ENCODE data around the gene PRR5L.

PRR5L gene

GRCh38 chr11:36454941-36455631 lies 159.0 kb downstream of the PRR5L start:
- CTCF ChIA-PET, result interaction anchor here (0.9 kb wide), 1 partner anchor 13 kb away, joined by 3 read pairs; no protein-coding TSS in a partner anchor
- POLR2A ChIA-PET, result no interaction called here
- no peak for DNase-seq (ENCODE audit: extremely low spot score)
- TF ChIP-seq TARDBP (IDR thresholded peaks at IDR 0.05) (no peak), LEF1 (IDR thresholded peaks at IDR 0.05; ENCODE audit: borderline replicate concordance) (no peak), SP1 (IDR thresholded peaks at IDR 0.05) (no peak), HDGF (IDR thresholded peaks at IDR 0.05; ENCODE audit: borderline replicate concordance) (no peak), BHLHE40 (IDR thresholded peaks at IDR 0.05; ENCODE audit: borderline replicate concordance) (no peak), FOXM1 (IDR thresholded peaks at IDR 0.05; ENCODE audit: borderline replicate concordance) (no peak), NFRKB (IDR thresholded peaks at IDR 0.05) (no peak), ELF4 (IDR thresholded peaks at IDR 0.05) (no peak), L3MBTL2 (conservative IDR thresholded peaks at IDR 0.05) (no peak), FOXA1 (IDR thresholded peaks at IDR 0.05) (no peak), FOXK2 (IDR thresholded peaks at IDR 0.05) (no peak)
- TF ChIP-seq, protein P1, sequence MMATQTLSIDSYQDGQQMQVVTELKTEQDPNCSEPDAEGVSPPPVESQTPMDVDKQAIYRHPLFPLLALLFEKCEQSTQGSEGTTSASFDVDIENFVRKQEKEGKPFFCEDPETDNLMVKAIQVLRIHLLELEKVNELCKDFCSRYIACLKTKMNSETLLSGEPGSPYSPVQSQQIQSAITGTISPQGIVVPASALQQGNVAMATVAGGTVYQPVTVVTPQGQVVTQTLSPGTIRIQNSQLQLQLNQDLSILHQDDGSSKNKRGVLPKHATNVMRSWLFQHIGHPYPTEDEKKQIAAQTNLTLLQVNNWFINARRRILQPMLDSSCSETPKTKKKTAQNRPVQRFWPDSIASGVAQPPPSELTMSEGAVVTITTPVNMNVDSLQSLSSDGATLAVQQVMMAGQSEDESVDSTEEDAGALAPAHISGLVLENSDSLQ (IDR thresholded peaks at IDR 0.05), result no peak

DNA sequence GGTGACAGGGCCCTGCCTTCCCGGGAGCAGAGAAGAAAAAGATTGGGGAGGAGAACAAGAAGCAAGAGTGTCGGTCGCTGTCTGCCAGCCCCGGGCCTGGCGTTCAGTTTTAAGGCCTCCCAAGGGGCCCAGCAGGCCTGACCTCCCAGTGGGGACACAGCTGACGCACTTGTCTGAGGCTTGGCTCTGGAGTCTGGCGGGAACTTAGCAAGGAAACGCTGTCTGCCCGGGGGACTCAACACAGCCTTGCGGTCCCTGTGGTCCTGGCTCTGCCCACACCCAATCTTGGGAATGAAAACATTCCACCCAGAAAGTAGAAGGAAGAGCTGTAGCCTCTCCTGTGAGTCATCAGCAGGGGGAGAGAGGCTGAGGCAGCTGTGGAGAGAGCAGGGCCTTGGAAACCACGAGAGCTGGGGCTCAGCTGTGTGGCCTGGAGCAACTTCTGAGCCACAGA lies 159.6 kb downstream of the PRR5L start:
- ChIA-PET POLR2A (no interaction called here), CTCF (interaction anchor here (0.9 kb wide), 1 partner anchor 13 kb away, joined by 3 read pairs; no protein-coding TSS in a partner anchor)
- no peak for DNase-seq (ENCODE audit: extremely low spot score)
- TF ChIP-seq SP1 (IDR thresholded peaks at IDR 0.05) (no peak), HDGF (IDR thresholded peaks at IDR 0.05; ENCODE audit: borderline replicate concordance) (no peak), L3MBTL2 (conservative IDR thresholded peaks at IDR 0.05) (no peak), LEF1 (IDR thresholded peaks at IDR 0.05; ENCODE audit: borderline replicate concordance) (no peak), CTBP1 (IDR thresholded peaks at IDR 0.05; ENCODE audit: borderline replicate concordance) (no peak), ZNF384 (IDR thresholded peaks at IDR 0.05) (no peak), FOXM1 (IDR thresholded peaks at IDR 0.05; ENCODE audit: borderline replicate concordance) (no peak), ARNT (IDR thresholded peaks at IDR 0.05) (no peak), ELF4 (IDR thresholded peaks at IDR 0.05) (no peak), TARDBP (IDR thresholded peaks at IDR 0.05) (no peak), BHLHE40 (IDR thresholded peaks at IDR 0.05; ENCODE audit: borderline replicate concordance) (no peak), SUZ12 (IDR thresholded peaks at IDR 0.05) (no peak), FOXA1 (IDR thresholded peaks at IDR 0.05) (no peak), FOXK2 (IDR thresholded peaks at IDR 0.05) (no peak)

DNA sequence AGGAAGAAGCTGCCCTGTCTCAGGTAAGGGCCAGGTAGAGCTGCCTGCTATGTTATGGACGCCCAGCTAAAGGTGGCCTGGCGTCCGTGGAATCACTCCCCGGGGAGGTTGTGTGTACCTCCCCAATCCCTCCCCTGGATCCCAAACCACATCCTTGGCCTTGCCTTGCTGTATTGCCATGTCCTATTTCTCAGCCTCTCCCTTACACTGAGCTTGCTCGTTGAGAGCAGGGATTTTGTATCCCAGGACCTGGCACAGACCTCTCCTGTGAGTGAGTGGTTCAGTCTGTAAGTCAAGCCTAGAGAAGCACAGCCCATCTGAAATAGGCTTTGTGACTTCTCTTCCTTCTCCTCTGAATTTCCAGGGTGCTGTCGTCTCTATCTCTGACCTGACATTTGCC lies 160.1 kb downstream of the PRR5L start:
- TF ChIP-seq ELF4 (IDR thresholded peaks at IDR 0.05) (no peak), SP1 (IDR thresholded peaks at IDR 0.05) (no peak), FOXA1 (IDR thresholded peaks at IDR 0.05) (no peak)
- DNase-seq (ENCODE audit: extremely low spot score), result no peak
- CTCF ChIA-PET, result interaction anchor here (0.9 kb wide), 1 partner anchor 12 kb away, joined by 3 read pairs; no protein-coding TSS in a partner anchor
- POLR2A ChIA-PET, result interaction anchor here (0.7 kb wide), 1 partner anchor 35 kb away, joined by 3 read pairs; no protein-coding TSS in a partner anchor

GRCh38 chr11:36458129-36458915 lies 162.2 kb downstream of the PRR5L start:
- TF ChIP-seq ARNT (IDR thresholded peaks at IDR 0.05), result no peak
- no peak for TF ChIP-seq L3MBTL2 (conservative IDR thresholded peaks at IDR 0.05)
- no peak for TF ChIP-seq CTBP1 (IDR thresholded peaks at IDR 0.05; ENCODE audit: borderline replicate concordance)
- no peak for TF ChIP-seq FOXM1 (IDR thresholded peaks at IDR 0.05; ENCODE audit: borderline replicate concordance)
- TF ChIP-seq ELF4 (IDR thresholded peaks at IDR 0.05), result no peak
- ChIA-PET CTCF (interaction anchor here (0.7 kb wide), 1 partner anchor 973 kb away, joined by 3 read pairs; no protein-coding TSS in a partner anchor), POLR2A (no interaction called here)
- DNase-seq (ENCODE audit: extremely low spot score), result no peak

- no peak for DNase-seq (ENCODE audit: extremely low spot score)
- ChIA-PET CTCF (interaction anchor here (0.7 kb wide), 1 partner anchor 974 kb away, joined by 3 read pairs; no protein-coding TSS in a partner anchor), POLR2A (no interaction called here)
- TF ChIP-seq CTBP1 (IDR thresholded peaks at IDR 0.05; ENCODE audit: borderline replicate concordance), result no peak
- TF ChIP-seq, protein P1 (IDR thresholded peaks at IDR 0.05), result no peak
- TF ChIP-seq HDGF (IDR thresholded peaks at IDR 0.05; ENCODE audit: borderline replicate concordance), result no peak
- no peak for TF ChIP-seq SP1 (IDR thresholded peaks at IDR 0.05)
- no peak for TF ChIP-seq SUZ12 (IDR thresholded peaks at IDR 0.05)
- no peak for TF ChIP-seq NFRKB (IDR thresholded peaks at IDR 0.05)
- TF ChIP-seq TARDBP (IDR thresholded peaks at IDR 0.05), result no peak
- TF ChIP-seq FOXA1 (IDR thresholded peaks at IDR 0.05), result no peak
- TF ChIP-seq L3MBTL2 (conservative IDR thresholded peaks at IDR 0.05), result no peak
- no peak for TF ChIP-seq BHLHE40 (IDR thresholded peaks at IDR 0.05; ENCODE audit: borderline replicate concordance)
- TF ChIP-seq ELF4 (IDR thresholded peaks at IDR 0.05), result no peak
- TF ChIP-seq LEF1 (IDR thresholded peaks at IDR 0.05; ENCODE audit: borderline replicate concordance), result no peak
- no peak for TF ChIP-seq ZNF384 (IDR thresholded peaks at IDR 0.05)
These were observed 163.0 kb downstream of the PRR5L start for GRCh38 chr11:36459046-36459445.

DNA sequence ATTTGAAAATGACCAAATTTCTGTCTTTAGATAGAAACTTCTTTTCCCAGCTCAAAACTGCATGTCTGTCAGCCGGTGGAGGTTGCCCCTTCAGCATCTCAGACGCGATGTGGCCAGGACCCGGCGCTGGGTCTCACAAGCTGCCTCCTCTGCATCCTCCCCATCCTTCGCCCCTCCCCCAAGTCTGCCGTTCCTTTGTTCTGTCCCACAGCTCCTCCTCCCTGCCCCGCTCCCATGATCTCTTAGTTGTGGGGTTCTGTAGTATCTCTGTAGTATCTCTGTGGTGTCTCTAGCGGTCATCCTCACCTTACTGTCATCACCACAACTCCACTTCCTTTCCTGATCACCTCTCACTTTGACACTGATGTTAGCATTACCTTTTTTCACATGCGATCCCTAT lies 164.1 kb downstream of the PRR5L start:
- POLR2A ChIA-PET, result no interaction called here
- DNase-seq (ENCODE audit: extremely low spot score), result no peak

More for the DNA sequence above, 164.1 kb downstream of the PRR5L start:
- CTCF ChIA-PET, result no interaction called here
- TF ChIP-seq TARDBP (IDR thresholded peaks at IDR 0.05) (no peak), CTBP1 (IDR thresholded peaks at IDR 0.05; ENCODE audit: borderline replicate concordance) (no peak), NFRKB (IDR thresholded peaks at IDR 0.05) (no peak), SUZ12 (IDR thresholded peaks at IDR 0.05) (no peak), HDGF (IDR thresholded peaks at IDR 0.05; ENCODE audit: borderline replicate concordance) (no peak), ELF4 (IDR thresholded peaks at IDR 0.05) (no peak), BHLHE40 (IDR thresholded peaks at IDR 0.05; ENCODE audit: borderline replicate concordance) (no peak), ZNF384 (IDR thresholded peaks at IDR 0.05) (no peak), FOXA1 (IDR thresholded peaks at IDR 0.05) (no peak), FOXM1 (IDR thresholded peaks at IDR 0.05; ENCODE audit: borderline replicate concordance) (no peak)
- TF ChIP-seq, protein P1 (IDR thresholded peaks at IDR 0.05), result no peak

Data from HEK293T (cell line).